T-helper 1 cell treated with Interleukin-12 subunit alpha and Interleukin-12 subunit beta and Interleukin-4 antibody, amounts not matched to agents 30 μg/mL and 1 μg/mL, for 36 hours (primary cell): Measurements from ENCODE around the gene SLIT3.

ENCODE experiments used
- H3K27ac Mint-ChIP-seq: one replicate; pipeline ENCODE4 v1.8.0; 2021; ENCODE audit warnings: mild to moderate bottlenecking, mixed read lengths
- H3K27me3 Mint-ChIP-seq: one replicate; pipeline ENCODE4 v1.8.0; 2021; ENCODE audit warnings: low read depth, mixed read lengths
- H3K36me3 Mint-ChIP-seq: one replicate; pipeline ENCODE4 v1.8.0; 2021; ENCODE audit warnings: low read depth, mixed read lengths
- H3K4me1 Mint-ChIP-seq: one replicate; pipeline ENCODE4 v1.8.0; 2021; ENCODE audit warnings: low read depth, mixed read lengths
- H3K4me3 Mint-ChIP-seq: one replicate; pipeline ENCODE4 v1.8.0; 2021; ENCODE audit warnings: mild to moderate bottlenecking, moderate library complexity, mixed read lengths
- H3K9me3 Mint-ChIP-seq: one replicate; pipeline ENCODE4 v1.8.0; 2021; ENCODE audit warnings: mixed read lengths

The SLIT3 gene

GRCh38 chr5:168693883-168694282, 607.1 kb downstream of the SLIT3 start:
- Mint-ChIP-seq H3K36me3 (no peaks in the 10 kb centered on the region), H3K9me3 (no peaks in the 10 kb centered on the region), H3K4me3 (no peak overlapping the region), H3K27ac (no peak overlapping the region), H3K27me3 (no peaks in the 10 kb centered on the region), H3K4me1 (no peaks in the 10 kb centered on the region)

DNA sequence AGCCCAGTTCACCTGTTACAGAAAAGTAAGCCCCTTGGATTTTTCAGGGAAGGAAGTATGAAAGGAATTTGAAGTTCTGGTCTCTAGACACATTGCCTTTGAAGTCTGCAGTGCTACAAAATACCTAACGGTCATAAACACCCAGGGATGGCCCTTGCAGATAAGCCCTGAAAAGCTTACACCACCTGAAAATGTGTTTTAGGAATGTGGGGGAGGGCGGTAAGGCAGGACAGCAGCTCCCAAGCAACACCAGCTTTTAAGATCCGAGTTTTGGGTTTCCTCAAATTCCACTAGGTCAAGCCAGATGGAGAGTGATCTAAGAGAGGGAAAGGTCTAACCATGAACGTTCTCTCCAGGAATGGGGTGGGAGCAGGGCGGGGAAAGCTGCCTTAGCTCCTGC, 607.6 kb downstream of the SLIT3 start:
- Mint-ChIP-seq H3K9me3 (no peaks in the 10 kb centered on the region), H3K4me3 (no peak overlapping the region), H3K4me1 (no peaks in the 10 kb centered on the region), H3K27ac (no peak overlapping the region), H3K36me3 (no peaks in the 10 kb centered on the region), H3K27me3 (no peaks in the 10 kb centered on the region)

GRCh38 chr5:168691891-168692290, 609.0 kb downstream of the SLIT3 start:
- H3K36me3 Mint-ChIP-seq = no peaks in the 10 kb centered on the region
- H3K27ac Mint-ChIP-seq = no peak overlapping the region
- H3K9me3 Mint-ChIP-seq = no peaks in the 10 kb centered on the region
- no peak overlapping the region for H3K4me3 Mint-ChIP-seq
- no peaks in the 10 kb centered on the region for H3K27me3 Mint-ChIP-seq
- H3K4me1 Mint-ChIP-seq = no peaks in the 10 kb centered on the region

- H3K4me1 Mint-ChIP-seq = no peaks in the 10 kb centered on the region
- no peak overlapping the region for H3K27ac Mint-ChIP-seq
- no peaks in the 10 kb centered on the region for H3K36me3 Mint-ChIP-seq
- no peaks in the 10 kb centered on the region for H3K27me3 Mint-ChIP-seq
- no peak overlapping the region for H3K4me3 Mint-ChIP-seq
- no peaks in the 10 kb centered on the region for H3K9me3 Mint-ChIP-seq
These were observed 611.7 kb downstream of the SLIT3 start for GRCh38 chr5:168689260-168689659.

GRCh38 chr5:168686837-168687236, 614.1 kb downstream of the SLIT3 start:
- Mint-ChIP-seq H3K36me3 (no peaks in the 10 kb centered on the region), H3K4me1 (peaks cover 5% of the 10 kb centered on the region), H3K27me3 (no peaks in the 10 kb centered on the region), H3K4me3 (no peak overlapping the region), H3K9me3 (no peaks in the 10 kb centered on the region), H3K27ac (no peak overlapping the region)

GRCh38 chr5:168685566-168685965, 615.4 kb downstream of the SLIT3 start:
- H3K27me3 Mint-ChIP-seq = no peaks in the 10 kb centered on the region
- H3K9me3 Mint-ChIP-seq = no peaks in the 10 kb centered on the region
- no peak overlapping the region for H3K4me3 Mint-ChIP-seq
- no peak overlapping the region for H3K27ac Mint-ChIP-seq
- no peaks in the 10 kb centered on the region for H3K36me3 Mint-ChIP-seq
- H3K4me1 Mint-ChIP-seq = peaks cover 5% of the 10 kb centered on the region

- Mint-ChIP-seq H3K4me3 (peak overlapping the region; percentile 48), H3K4me1 (peaks cover 5% of the 10 kb centered on the region), H3K9me3 (no peaks in the 10 kb centered on the region), H3K27ac (no peak overlapping the region), H3K27me3 (no peaks in the 10 kb centered on the region), H3K36me3 (no peaks in the 10 kb centered on the region)
These were observed 617.0 kb downstream of the SLIT3 start for GRCh38 chr5:168683927-168684295.

- no peaks in the 10 kb centered on the region for H3K27me3 Mint-ChIP-seq
- peak overlapping the region; percentile 48 for H3K4me3 Mint-ChIP-seq
- H3K4me1 Mint-ChIP-seq = peaks cover 5% of the 10 kb centered on the region
- no peak overlapping the region for H3K27ac Mint-ChIP-seq
- H3K36me3 Mint-ChIP-seq = no peaks in the 10 kb centered on the region
- no peaks in the 10 kb centered on the region for H3K9me3 Mint-ChIP-seq
These were observed 617.6 kb downstream of the SLIT3 start for GRCh38 chr5:168683247-168683926.

GRCh38 chr5:168681556-168682183, 619.3 kb downstream of the SLIT3 start:
- no peaks in the 10 kb centered on the region for H3K27me3 Mint-ChIP-seq
- peaks cover 5% of the 10 kb centered on the region for H3K4me1 Mint-ChIP-seq
- H3K36me3 Mint-ChIP-seq = no peaks in the 10 kb centered on the region
- no peak overlapping the region for H3K27ac Mint-ChIP-seq
- H3K4me3 Mint-ChIP-seq = no peak overlapping the region
- H3K9me3 Mint-ChIP-seq = no peaks in the 10 kb centered on the region

DNA sequence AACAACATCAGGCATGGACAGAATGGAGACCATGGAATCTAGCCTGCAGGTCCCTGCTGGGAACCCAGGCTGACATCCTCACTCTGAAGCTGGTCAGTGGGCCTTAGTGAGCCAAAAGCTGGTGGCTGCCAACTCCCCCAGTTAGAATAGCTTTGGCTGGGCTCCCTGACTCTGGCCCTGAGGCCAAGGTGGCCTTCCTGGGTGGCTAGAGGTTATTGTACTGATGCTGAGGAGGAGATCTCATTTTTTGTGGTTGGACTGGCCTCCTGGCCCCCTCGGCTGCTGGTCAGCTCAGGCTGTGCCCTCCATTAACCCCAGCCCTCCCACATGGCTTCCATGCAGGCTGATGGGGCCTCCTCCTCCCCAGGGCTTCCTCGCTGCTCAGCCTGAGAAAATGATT, 620.5 kb downstream of the SLIT3 start:
- Mint-ChIP-seq H3K27me3 (no peaks in the 10 kb centered on the region), H3K4me1 (peaks cover 5% of the 10 kb centered on the region), H3K27ac (no peak overlapping the region), H3K4me3 (no peak overlapping the region), H3K9me3 (no peaks in the 10 kb centered on the region), H3K36me3 (no peaks in the 10 kb centered on the region)

- no peaks in the 10 kb centered on the region for H3K36me3 Mint-ChIP-seq
- H3K27ac Mint-ChIP-seq = no peak overlapping the region
- H3K4me3 Mint-ChIP-seq = no peak overlapping the region
These were observed 621.4 kb downstream of the SLIT3 start for GRCh38 chr5:168679515-168679920.

DNA sequence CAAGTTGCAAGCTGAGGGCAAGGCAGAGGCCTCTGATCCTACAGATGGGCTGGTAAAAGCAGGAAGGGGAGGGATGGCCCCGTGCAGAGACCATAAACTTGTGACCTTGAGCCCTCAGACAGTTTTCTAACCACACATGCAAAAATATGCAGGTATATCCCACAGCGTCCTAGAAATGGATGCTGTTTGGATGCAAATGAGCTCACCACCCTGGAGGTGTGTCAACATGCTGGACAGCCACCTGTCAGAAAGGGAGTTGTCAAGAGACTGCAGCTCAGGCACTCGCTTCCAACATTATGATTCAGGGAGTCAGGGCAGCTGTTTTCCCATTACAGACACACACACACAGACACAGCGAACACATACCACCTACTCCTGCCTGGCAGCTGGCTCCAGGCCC, 624.4 kb downstream of the SLIT3 start:
- Mint-ChIP-seq H3K27ac (no peak overlapping the region), H3K4me3 (no peak overlapping the region), H3K36me3 (no peaks in the 10 kb centered on the region), H3K4me1 (no peaks in the 10 kb centered on the region), H3K9me3 (no peaks in the 10 kb centered on the region), H3K27me3 (no peaks in the 10 kb centered on the region)

More at GRCh38 chr5:168679515-168679920, 621.4 kb downstream of the SLIT3 start:
- Mint-ChIP-seq H3K9me3 (no peaks in the 10 kb centered on the region), H3K4me1 (peaks cover 5% of the 10 kb centered on the region), H3K27me3 (no peaks in the 10 kb centered on the region)

GRCh38 chr5:168675883-168676408, 625.0 kb downstream of the SLIT3 start:
- Mint-ChIP-seq H3K4me1 (no peaks in the 10 kb centered on the region), H3K27ac (no peak overlapping the region), H3K27me3 (no peaks in the 10 kb centered on the region), H3K36me3 (no peaks in the 10 kb centered on the region), H3K4me3 (no peak overlapping the region), H3K9me3 (no peaks in the 10 kb centered on the region)

DNA sequence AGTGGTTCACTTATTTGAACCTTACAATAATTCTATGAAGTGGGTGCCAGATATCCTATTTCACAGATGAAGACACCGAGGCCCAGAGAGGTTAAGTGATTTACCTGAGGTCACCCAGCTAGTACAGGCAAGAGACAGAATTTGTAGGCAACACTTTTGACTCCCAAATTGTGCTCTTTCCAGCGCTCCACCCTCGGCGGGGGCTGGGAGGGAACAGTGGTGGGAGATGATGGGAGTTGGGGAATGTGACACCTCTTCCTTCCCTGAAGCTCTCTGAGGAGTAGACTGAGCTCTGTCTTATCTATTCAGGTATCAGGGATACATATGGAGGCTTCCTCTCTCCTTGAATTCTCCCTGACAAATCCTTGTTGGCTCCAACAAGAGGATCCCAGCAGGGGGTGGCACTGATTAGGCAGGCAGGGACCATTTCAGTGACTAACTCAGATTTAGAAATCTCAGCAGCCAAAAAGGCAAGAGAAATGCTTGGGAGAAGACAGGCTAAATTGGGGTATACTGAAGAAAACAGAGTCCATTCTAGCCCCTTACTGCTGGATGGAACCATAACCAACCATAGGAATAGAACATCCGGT, 626.0 kb downstream of the SLIT3 start:
- Mint-ChIP-seq H3K9me3 (no peaks in the 10 kb centered on the region), H3K27ac (no peak overlapping the region), H3K36me3 (no peaks in the 10 kb centered on the region), H3K4me3 (no peak overlapping the region), H3K4me1 (no peaks in the 10 kb centered on the region), H3K27me3 (no peaks in the 10 kb centered on the region)

- Mint-ChIP-seq H3K27me3 (no peaks in the 10 kb centered on the region), H3K4me3 (no peak overlapping the region), H3K36me3 (no peaks in the 10 kb centered on the region), H3K9me3 (no peaks in the 10 kb centered on the region), H3K27ac (no peak overlapping the region), H3K4me1 (no peaks in the 10 kb centered on the region)
These were observed 628.1 kb downstream of the SLIT3 start for GRCh38 chr5:168672888-168673287.
